ENCODE data around the gene PLD4.
"Not testable (repeated sequence)": the region's sequence is repeated elsewhere in the genome, so short reads cannot be mapped to it uniquely, and the experiment has no call there.

PLD4 gene

GRCh38 chr14:104886690-104887622 is 37.7 kb upstream of the PLD4 start:
- no peak for DNase-seq

- DNase-seq = no peak
These were observed 36.8 kb upstream of the PLD4 start for GRCh38 chr14:104887623-104888488.

- no peak for DNase-seq
These were observed 35.9 kb upstream of the PLD4 start for GRCh38 chr14:104888489-104889374.

- no peak for DNase-seq
These were observed 35.3 kb upstream of the PLD4 start for GRCh38 chr14:104889375-104889757.

- not testable (repeated sequence) for DNase-seq
These were observed 34.4 kb upstream of the PLD4 start for GRCh38 chr14:104890292-104890691.

- no peak for DNase-seq
These were observed 33.5 kb upstream of the PLD4 start for GRCh38 chr14:104891121-104891551.

- no peak for DNase-seq
These were observed 32.8 kb upstream of the PLD4 start for GRCh38 chr14:104891664-104892530.

GRCh38 chr14:104892531-104893434 is 31.9 kb upstream of the PLD4 start:
- no peak for DNase-seq

GRCh38 chr14:104893435-104894207 is 31.1 kb upstream of the PLD4 start:
- DNase-seq = no peak

GRCh38 chr14:104894331-104895206 is 30.1 kb upstream of the PLD4 start:
- no peak for DNase-seq

- DNase-seq = no peak
These were observed 29.4 kb upstream of the PLD4 start for GRCh38 chr14:104895207-104895785.

GRCh38 chr14:104895786-104896661 is 28.7 kb upstream of the PLD4 start:
- no peak for DNase-seq

- DNase-seq = no peak
These were observed 27.1 kb upstream of the PLD4 start for GRCh38 chr14:104897330-104898194.

GRCh38 chr14:104898195-104898558 is 26.5 kb upstream of the PLD4 start:
- DNase-seq = no peak

GRCh38 chr14:104898870-104899510 is 25.7 kb upstream of the PLD4 start:
- no peak for DNase-seq

GRCh38 chr14:104899781-104900180 is 24.9 kb upstream of the PLD4 start:
- DNase-seq = no peak

Data from DMS 273 treated with DMSO at 0.1 percent for 48 hours (cell line).